ENCODE results near the gene C16orf95.
"Not testable (repeated sequence)": the region's sequence is repeated elsewhere in the genome, so short reads cannot be mapped to it uniquely, and the experiment has no call there.

Gene C16orf95, protein sequence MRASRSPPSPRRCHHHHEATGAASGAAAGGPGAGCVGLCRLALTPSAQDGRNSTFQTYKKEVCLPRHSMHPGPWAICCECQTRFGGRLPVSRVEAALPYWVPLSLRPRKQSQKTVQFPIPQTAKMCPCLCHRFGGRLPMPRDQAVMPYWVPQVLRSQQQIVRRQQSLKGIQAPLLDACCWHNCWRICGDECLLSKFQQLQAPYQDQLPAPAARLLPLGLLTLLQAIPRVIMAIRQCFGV

DNA sequence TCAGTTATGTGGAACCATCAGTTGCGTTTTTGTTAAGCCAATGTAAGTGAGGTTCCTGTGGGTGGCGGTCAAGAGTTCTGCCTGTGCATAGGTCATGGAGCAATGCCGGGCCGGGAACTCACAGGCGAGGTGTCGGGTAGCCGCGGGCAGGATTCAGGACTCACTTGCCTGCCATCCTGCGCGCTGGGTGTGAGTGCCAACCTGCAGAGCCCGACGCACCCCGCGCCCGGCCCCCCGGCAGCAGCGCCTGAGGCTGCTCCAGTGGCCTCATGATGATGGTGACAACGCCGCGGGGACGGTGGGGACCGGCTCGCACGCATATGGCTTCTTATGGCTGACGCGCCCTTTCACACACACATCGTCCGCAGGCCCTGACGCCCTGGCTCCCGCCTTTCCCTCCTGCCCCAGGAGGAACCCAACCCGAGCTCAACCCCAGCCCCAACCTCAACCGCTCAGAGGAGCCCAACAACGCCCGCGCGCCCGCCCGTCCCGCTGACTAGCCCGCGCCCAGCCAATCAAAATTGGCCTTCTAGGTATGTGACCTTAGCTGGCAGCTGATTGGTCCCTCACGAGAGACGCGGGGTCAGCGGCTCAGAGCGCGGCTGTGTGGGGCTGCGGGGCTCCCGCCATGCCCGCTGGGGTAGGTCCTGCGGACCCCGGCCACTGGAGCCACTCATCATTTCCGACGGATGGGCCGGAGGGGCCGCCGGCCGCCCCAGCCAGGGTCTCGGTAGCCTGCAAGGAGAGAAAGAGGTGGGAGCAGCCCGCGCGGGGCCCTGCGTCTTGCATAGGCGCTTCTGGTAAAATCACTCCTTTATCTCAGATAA, at the start of gene C16orf95:
C16orf95 (minus strand) TSS at position 470 of the 827 bp plus-strand sequence; CDS start at position 320, 150 bp downstream.
- peak within 1 kb of the TSS; percentile 93 for H3K4me3 ChIP-seq (ENCODE audit: control insufficient read depth, low read depth, low read length)
- peak; percentile 93 for DNase-seq (ENCODE audit: low read depth)
- TF ChIP-seq, protein P1, sequence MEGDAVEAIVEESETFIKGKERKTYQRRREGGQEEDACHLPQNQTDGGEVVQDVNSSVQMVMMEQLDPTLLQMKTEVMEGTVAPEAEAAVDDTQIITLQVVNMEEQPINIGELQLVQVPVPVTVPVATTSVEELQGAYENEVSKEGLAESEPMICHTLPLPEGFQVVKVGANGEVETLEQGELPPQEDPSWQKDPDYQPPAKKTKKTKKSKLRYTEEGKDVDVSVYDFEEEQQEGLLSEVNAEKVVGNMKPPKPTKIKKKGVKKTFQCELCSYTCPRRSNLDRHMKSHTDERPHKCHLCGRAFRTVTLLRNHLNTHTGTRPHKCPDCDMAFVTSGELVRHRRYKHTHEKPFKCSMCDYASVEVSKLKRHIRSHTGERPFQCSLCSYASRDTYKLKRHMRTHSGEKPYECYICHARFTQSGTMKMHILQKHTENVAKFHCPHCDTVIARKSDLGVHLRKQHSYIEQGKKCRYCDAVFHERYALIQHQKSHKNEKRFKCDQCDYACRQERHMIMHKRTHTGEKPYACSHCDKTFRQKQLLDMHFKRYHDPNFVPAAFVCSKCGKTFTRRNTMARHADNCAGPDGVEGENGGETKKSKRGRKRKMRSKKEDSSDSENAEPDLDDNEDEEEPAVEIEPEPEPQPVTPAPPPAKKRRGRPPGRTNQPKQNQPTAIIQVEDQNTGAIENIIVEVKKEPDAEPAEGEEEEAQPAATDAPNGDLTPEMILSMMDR (conservative IDR thresholded peaks at IDR 0.05; ENCODE audit: control insufficient read depth, insufficient read depth, low read depth, low read length) = peak; percentile 64

DNA sequence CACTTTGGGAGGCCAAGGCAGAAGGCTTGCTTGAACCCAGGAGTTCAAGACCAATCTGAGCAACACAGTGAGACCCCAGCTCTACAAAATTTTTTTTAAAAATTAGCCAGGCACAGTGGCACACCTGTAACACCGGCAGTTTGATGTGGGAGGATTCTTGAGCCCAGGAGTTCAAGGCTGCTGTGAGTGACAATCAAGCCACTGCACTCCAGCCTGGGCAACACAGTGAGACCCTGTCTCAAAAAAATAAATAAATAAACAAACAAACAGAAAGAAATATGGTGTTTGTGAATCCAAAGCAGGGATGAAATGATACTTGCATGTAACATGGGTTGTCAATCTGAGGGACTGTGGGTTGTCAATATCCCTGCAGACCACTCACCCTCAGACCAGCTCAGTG, 49.7 kb upstream of the C16orf95 start:
- TF ChIP-seq, protein P1 (conservative IDR thresholded peaks at IDR 0.05; ENCODE audit: control insufficient read depth, insufficient read depth, low read depth, low read length) = no peak
- no peak for DNase-seq (ENCODE audit: low read depth)
- no peak overlapping the region for H3K4me3 ChIP-seq (ENCODE audit: control insufficient read depth, low read depth, low read length)

DNA sequence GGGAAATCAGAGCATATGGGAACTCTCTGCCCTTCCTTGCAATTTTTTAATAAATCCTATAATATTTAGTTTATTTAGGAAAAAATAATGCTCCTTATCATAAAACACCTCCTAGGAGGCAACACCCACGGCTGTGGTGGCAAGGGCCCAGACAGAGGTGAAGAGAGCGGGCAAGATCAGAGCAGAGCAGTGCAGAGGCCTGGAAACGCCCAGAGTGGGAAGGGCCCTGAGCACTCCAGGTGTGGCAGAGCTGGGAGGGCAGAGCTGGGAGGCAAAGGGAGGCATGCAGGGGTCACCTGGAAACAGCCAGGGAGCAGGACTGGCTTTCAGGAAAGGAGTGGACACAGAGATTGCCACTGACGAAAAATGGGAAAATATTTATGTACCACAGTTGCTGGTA, 49.1 kb upstream of the C16orf95 start:
- TF ChIP-seq, protein P1 (conservative IDR thresholded peaks at IDR 0.05; ENCODE audit: control insufficient read depth, insufficient read depth, low read depth, low read length) = no peak
- H3K4me3 ChIP-seq (ENCODE audit: control insufficient read depth, low read depth, low read length) = no peak overlapping the region
- no peak for DNase-seq (ENCODE audit: low read depth)

DNA sequence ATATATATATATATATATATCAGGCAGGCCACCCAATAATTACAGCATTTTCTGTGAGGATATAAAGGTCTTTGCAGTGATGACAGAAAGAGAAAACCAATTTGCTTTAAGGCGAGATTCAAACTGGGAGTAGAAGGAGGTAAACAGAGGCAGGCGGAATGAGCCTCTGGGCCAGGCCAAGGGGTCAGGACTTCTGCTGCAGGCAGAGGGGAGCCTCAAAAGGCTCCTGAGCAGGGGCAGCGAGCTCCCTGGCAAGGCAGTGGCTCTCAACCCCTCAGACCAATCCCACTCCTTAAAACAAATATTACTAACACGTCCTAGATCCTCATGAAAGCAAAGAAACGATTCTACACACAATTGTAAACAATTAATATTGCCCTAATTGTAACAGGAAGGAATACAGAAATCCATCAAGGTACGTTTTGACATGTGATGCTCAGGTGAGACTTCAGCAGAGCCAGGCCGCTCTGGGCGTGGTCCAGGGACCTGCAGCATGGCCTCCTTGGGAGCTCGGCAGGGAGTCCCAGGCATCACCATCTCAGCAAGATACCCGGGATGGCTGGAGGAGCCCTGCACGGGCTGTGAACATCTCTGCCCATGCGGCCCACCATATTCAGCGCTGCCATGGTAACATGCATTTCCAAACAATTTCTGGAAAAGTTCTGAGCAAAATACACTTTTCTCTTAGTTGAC, 48.0 kb upstream of the C16orf95 start:
- H3K4me3 ChIP-seq (ENCODE audit: control insufficient read depth, low read depth, low read length) = no peak overlapping the region
- TF ChIP-seq, protein P1 (conservative IDR thresholded peaks at IDR 0.05; ENCODE audit: control insufficient read depth, insufficient read depth, low read depth, low read length) = no peak
- DNase-seq (ENCODE audit: low read depth) = no peak

DNA sequence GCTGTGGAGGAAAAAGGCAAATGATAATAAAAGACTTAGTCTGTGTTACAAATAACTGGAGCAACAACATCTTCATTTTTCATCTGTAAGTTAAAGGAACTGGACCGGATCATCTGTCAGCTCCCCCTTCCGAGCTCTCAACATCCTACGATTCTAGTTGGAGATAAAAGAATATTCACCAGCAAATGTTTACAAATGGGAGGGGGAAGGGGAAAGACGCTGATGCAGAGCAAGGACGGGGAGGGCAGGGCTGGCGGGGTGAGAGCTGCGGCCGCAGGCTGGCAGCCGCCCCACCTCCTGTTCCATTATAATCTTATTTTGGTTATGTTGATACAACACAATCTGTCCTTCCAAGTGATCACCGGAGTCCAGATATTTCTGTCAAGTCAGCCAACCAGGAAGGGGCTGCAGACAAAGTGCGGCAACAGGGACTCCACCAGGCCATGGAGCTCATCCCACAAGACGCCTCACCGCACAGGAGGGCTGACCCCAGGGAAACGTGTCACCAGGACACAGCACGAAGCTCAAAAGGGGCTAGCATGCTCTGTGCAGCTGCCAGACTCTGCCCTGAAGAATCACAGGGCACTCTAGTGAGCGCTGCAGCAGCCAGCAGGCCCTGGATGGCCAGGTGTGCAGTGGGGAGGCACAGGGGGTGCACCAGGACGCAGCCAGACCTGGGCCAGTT, 46.7 kb upstream of the C16orf95 start:
- DNase-seq (ENCODE audit: low read depth) = peak; percentile 18
- H3K4me3 ChIP-seq (ENCODE audit: control insufficient read depth, low read depth, low read length) = no peak overlapping the region
- TF ChIP-seq, protein P1 (conservative IDR thresholded peaks at IDR 0.05; ENCODE audit: control insufficient read depth, insufficient read depth, low read depth, low read length) = no peak

DNA sequence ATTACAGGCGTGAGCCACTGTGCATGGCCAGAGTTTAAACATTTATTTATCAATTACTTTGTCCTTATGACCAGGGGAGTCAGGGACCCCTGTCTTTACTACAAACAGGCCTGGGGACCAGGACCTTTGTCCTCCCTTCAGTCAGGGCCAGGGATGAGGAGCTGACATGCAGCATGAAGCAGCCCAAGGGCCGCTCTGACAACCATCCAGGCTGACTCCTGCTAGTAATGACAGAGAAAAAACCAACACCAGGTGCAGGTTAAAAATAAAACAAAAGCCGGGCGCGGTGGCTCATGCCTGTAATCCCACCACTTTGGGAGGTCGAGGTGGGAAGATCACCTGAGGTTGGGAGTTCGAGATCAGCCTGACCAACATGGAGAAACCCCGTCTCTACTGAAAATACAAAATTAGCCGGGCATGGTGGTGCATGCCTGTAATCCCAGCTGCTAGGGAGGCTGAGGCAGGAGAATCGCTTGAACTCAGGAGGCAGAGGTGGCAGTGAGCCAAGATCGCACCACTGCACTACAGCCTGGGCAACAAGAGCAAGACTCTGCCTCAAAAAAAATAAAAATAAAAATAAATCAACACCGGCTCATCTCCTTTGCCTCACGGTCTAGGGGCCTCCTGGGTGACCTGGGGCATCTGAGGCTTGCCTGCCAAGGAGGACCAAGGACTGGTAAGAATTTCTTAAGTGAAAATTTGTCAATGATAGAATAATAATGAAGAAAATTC, 45.8 kb upstream of the C16orf95 start:
- not testable (repeated sequence) for DNase-seq (ENCODE audit: low read depth)

More for the DNA sequence above, 45.8 kb upstream of the C16orf95 start:
- H3K4me3 ChIP-seq (ENCODE audit: control insufficient read depth, low read depth, low read length) = not testable (repeated sequence)
